GM23338 (cell line): Measurements from ENCODE around the gene ZBTB18. TPM values are rescaled to one million over a fixed set of nuclear protein-coding genes. Genes with fewer than 3 reads are reported as not detected.

ENCODE experiments used
- ATAC-seq: fragments of 200-7000 bp; cut with Tn5 transposase; 3 replicates; pipeline ENCODE4 v1.9.1; 2020
- DNase-seq: peaks from one replicate; pipeline ENCODE4 v3.0.0-alpha.2; 2015; ENCODE audit warnings: low spot score
- H2AFZ ChIP-seq: fragments of 200-600 bp; sonication (generic); 2 replicates; pipeline ENCODE4 v1.8.0; 2016; ENCODE audit warnings: antibody characterized with exemption, mild to moderate bottlenecking, moderate library complexity
- H3F3A ChIP-seq: fragments of 200-600 bp; sonication (generic); replicated peaks from 2 replicates; pipeline ENCODE4 v1.8.0; 2017; ENCODE audit warnings: antibody characterized with exemption, mixed run types, low read depth
- H3K27ac ChIP-seq: fragments of 200-600 bp; sonication (generic); 2 replicates; pipeline ENCODE4 v1.6.1; 2016; ENCODE audit warnings: low read depth
- H3K27me3 ChIP-seq: fragments of 200-600 bp; sonication (generic); 2 replicates; pipeline ENCODE4 v1.8.0; 2016; ENCODE audit warnings: mild to moderate bottlenecking, mixed run types, moderate library complexity; ENCODE audit not compliant: insufficient read depth
- H3K36me3 ChIP-seq: fragments of 200-600 bp; sonication (generic); 2 replicates; pipeline ENCODE4 v1.8.0; 2016; ENCODE audit warnings: mild to moderate bottlenecking; ENCODE audit not compliant: insufficient read depth
- H3K4me1 ChIP-seq: fragments of 200-600 bp; sonication (generic); 2 replicates; pipeline ENCODE4 v1.8.0; 2016; ENCODE audit warnings: mild to moderate bottlenecking, moderate library complexity; ENCODE audit not compliant: insufficient read depth
- H3K4me2 ChIP-seq: fragments of 200-600 bp; sonication (generic); 2 replicates; pipeline ENCODE4 v1.7.1; 2017; ENCODE audit warnings: mixed run types
- H3K4me3 ChIP-seq: fragments of 200-600 bp; sonication (generic); 2 replicates; pipeline ENCODE4 v1.6.1; 2016; ENCODE audit warnings: mixed run types
- H3K79me2 ChIP-seq: fragments of 200-600 bp; sonication (generic); replicated peaks from 2 replicates; pipeline ENCODE4 v1.8.0; 2017; ENCODE audit warnings: mild to moderate bottlenecking; ENCODE audit not compliant: insufficient read depth
- H3K9me2 ChIP-seq: fragments of 200-600 bp; sonication (generic); 2 replicates; pipeline ENCODE4 v1.8.0; 2017; ENCODE audit not compliant: insufficient read depth
- H4K20me1 ChIP-seq: fragments of 200-600 bp; sonication (generic); replicated peaks from 2 replicates; pipeline ENCODE4 v1.8.0; 2017; ENCODE audit warnings: mild to moderate bottlenecking; ENCODE audit not compliant: insufficient read depth
- H3K27ac Mint-ChIP-seq: 2 replicates; pipeline ENCODE4 v1.8.0; 2020; ENCODE audit warnings: inconsistent platforms, mild to moderate bottlenecking, moderate library complexity, mixed read lengths
- H3K27me3 Mint-ChIP-seq: 3 replicates; pipeline ENCODE4 v1.8.0; 2022; ENCODE audit warnings: low read depth, mild to moderate bottlenecking, moderate library complexity, mixed read lengths, inconsistent platforms; ENCODE audit not compliant: insufficient read depth, poor library complexity
- H3K36me3 Mint-ChIP-seq: 3 replicates; pipeline ENCODE4 v1.8.0; 2021; ENCODE audit warnings: low read depth, mild to moderate bottlenecking, inconsistent platforms, moderate library complexity, mixed read lengths
- H3K4me1 Mint-ChIP-seq: 3 replicates; pipeline ENCODE4 v1.8.0; 2020; ENCODE audit warnings: mild to moderate bottlenecking, inconsistent platforms, mixed read lengths
- H3K4me3 Mint-ChIP-seq: 3 replicates; pipeline ENCODE4 v1.8.0; 2021; ENCODE audit warnings: moderate library complexity, mild to moderate bottlenecking, inconsistent platforms, mixed read lengths
- H3K9me3 Mint-ChIP-seq: 3 replicates; pipeline ENCODE4 v1.8.0; 2020; ENCODE audit warnings: moderate library complexity, mild to moderate bottlenecking, inconsistent platforms, mixed read lengths
- CREB1 ChIP-seq: fragments of 250-450 bp; sonication (Bioruptor Pico); IDR thresholded peaks from 2 replicates; pipeline ENCODE4 v1.5.0; 2020; ENCODE audit warnings: low read depth, mild to moderate bottlenecking, moderate library complexity
- CTCF ChIP-seq, 2 experiments: fragments of 200-600 bp in 1 of 2; sonication (generic) in 1 of 2; conservative IDR thresholded peaks; 2 replicates each; pipeline versions ENCODE4 v1.5.1 to v1.6.1; 2016 to 2017; ENCODE audit warnings: antibody characterized with exemption in 2 of 2, low read depth in 2 of 2, mild to moderate bottlenecking in 2 of 2, moderate library complexity in 1 of 2
- ETS1 ChIP-seq: IDR thresholded peaks from 2 replicates; pipeline ENCODE4 v1.6.1; 2016; ENCODE audit warnings: antibody characterized with exemption
- EZH2 ChIP-seq: fragments of 200-600 bp; sonication (generic); IDR thresholded peaks from one replicate; pipeline ENCODE4 v1.8.0; 2017; ENCODE audit warnings: antibody characterized with exemption, mild to moderate bottlenecking, low read depth; ENCODE audit not compliant: unreplicated experiment
- EZH2phosphoT487 ChIP-seq: fragments of 200-600 bp; sonication (generic); IDR thresholded peaks from one replicate; pipeline ENCODE4 v1.8.1; 2018; ENCODE audit warnings: antibody characterized with exemption; ENCODE audit not compliant: unreplicated experiment
- NANOG ChIP-seq: IDR thresholded peaks from 2 replicates; pipeline ENCODE4 v1.6.1; 2016; ENCODE audit warnings: antibody characterized with exemption, borderline replicate concordance
- POLR2AphosphoS5 ChIP-seq: IDR thresholded peaks from 2 replicates; pipeline ENCODE4 v1.6.1; 2016; ENCODE audit warnings: antibody characterized with exemption, low read depth
- REST ChIP-seq: IDR thresholded peaks from one replicate; pipeline ENCODE4 v1.6.1; 2018; ENCODE audit warnings: antibody characterized with exemption; ENCODE audit not compliant: unreplicated experiment
- STAT1 ChIP-seq: IDR thresholded peaks from one replicate; pipeline ENCODE4 v1.6.1; 2016; ENCODE audit warnings: antibody characterized with exemption; ENCODE audit not compliant: unreplicated experiment
- ZNF331 ChIP-seq: fragments of 250-450 bp; sonication (Bioruptor Pico); IDR thresholded peaks from 2 replicates; pipeline ENCODE4 v1.5.0; 2020; ENCODE audit warnings: low read depth, mild to moderate bottlenecking, moderate library complexity
- polyA plus RNA-seq: library from polyadenylated mRNA; unstranded; fragments of >200 nt; fragmentation: Nextera tagmentation; extraction: Ambion mirVana; gene quantifications from 2 replicates; pipeline ENCODE4 v1.2.1, GENCODE V29; 2016
- total RNA-seq: library from RNA; depleted of rRNA; stranded (reverse); fragments of >200 nt; shearing (Covaris generic); gene quantifications from 2 replicates; pipeline ENCODE4 v1.2.3, GENCODE V29; 2014

The ZBTB18 gene
- total and polyA plus RNA-seq, 2 experiments from 2014 or later = 5.5 to 12.2 TPM

- H3K4me3 ChIP-seq = no peak overlapping the region
- H3K4me1 Mint-ChIP-seq = peaks cover 6% of the 10 kb centered on the region; the same call in 2 of the 3 replicates
Measured at GRCh38 chr1:244069326-244069898, 18.3 kb downstream of the ZBTB18 start.

More at GRCh38 chr1:244069326-244069898, 18.3 kb downstream of the ZBTB18 start:
- ATAC-seq (no peak), DNase-seq (no peak)
- no peak overlapping the region for H3K27ac ChIP-seq
- H3K4me2 ChIP-seq = no peak overlapping the region
- TF ChIP-seq CTCF (conservative IDR thresholded peaks at IDR 0.05; ENCODE audit: low read depth in 2 of 2) = no peak
- TF ChIP-seq ZNF331 = no peak
- TF ChIP-seq NANOG = no peak
- TF ChIP-seq POLR2AphosphoS5 = no peak
- TF ChIP-seq EZH2 = no peak
- no peak for TF ChIP-seq STAT1
- no peak for TF ChIP-seq ETS1
- no peak for TF ChIP-seq CREB1 (CRISPR knock-in tag)
- no peak for TF ChIP-seq EZH2phosphoT487
- TF ChIP-seq REST = no peak
- no peaks in the 10 kb centered on the region for H3K36me3 ChIP-seq
- H2AFZ ChIP-seq = no peak overlapping the region
- H3K9me3 Mint-ChIP-seq = no peaks in the 10 kb centered on the region; the same call in 2 of the 3 replicates
- peaks cover 4% of the 10 kb centered on the region; the same call in 1 of the 2 replicates for H3K9me2 ChIP-seq
- no peak overlapping the region for H3K4me3 Mint-ChIP-seq
- H4K20me1 ChIP-seq = no peaks in the 10 kb centered on the region; the same call in 1 of the 2 replicates
- H3K4me1 ChIP-seq = no peaks in the 10 kb centered on the region
- no peaks in the 10 kb centered on the region for H3K27me3 ChIP-seq
- H3K36me3 Mint-ChIP-seq = no peaks in the 10 kb centered on the region
- no peaks in the 10 kb centered on the region for H3F3A ChIP-seq
- H3K27me3 Mint-ChIP-seq = peaks cover 1% of the 10 kb centered on the region
- no peaks in the 10 kb centered on the region for H3K79me2 ChIP-seq
- H3K27ac Mint-ChIP-seq = no peak overlapping the region
